A204.1 (cell line): Measurements from ENCODE around the gene PPRC1.

ENCODE experiments used
- FAIRE-seq: peaks from 2 replicates; lab custom pipeline; 2012; peaks lifted over from hg19 to GRCh38; lab: Jason Lieb, UNC

Gene PPRC1

DNA sequence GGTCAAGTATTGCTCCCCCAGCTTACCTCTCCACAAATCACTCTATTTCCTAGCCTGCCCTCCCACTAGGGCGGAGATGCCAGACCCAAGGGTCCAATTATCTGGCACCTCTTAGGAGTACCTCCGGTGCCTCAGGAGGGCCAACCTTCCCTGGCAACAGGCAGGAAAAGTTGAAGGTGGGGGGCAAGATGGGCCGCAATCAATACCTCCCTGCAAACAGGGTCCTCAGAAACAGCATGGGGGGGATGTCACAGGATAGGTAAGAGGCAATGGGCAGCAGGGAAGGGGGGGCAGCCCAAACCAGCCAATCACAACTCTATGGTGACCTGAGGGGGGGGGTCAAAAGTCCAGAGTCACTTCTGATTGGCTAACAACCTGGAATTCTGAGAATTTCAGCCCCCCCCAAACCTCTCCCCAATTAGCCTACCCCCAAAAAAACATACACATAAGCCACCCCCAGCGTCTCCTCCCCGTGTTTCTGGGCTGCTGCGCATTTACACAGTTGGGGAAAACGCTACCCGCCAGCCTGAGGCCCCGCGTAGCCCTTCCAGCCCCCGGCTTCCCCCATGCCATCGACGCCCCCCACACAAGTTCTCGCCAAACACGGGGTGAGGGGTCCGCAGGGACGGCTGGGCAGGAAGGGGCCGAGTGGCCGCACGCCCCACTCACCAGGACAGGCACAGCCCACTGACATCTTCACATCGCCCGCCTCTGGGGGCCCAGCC is 13.3 kb upstream of the PPRC1 start:
- FAIRE-seq = no peak

DNA sequence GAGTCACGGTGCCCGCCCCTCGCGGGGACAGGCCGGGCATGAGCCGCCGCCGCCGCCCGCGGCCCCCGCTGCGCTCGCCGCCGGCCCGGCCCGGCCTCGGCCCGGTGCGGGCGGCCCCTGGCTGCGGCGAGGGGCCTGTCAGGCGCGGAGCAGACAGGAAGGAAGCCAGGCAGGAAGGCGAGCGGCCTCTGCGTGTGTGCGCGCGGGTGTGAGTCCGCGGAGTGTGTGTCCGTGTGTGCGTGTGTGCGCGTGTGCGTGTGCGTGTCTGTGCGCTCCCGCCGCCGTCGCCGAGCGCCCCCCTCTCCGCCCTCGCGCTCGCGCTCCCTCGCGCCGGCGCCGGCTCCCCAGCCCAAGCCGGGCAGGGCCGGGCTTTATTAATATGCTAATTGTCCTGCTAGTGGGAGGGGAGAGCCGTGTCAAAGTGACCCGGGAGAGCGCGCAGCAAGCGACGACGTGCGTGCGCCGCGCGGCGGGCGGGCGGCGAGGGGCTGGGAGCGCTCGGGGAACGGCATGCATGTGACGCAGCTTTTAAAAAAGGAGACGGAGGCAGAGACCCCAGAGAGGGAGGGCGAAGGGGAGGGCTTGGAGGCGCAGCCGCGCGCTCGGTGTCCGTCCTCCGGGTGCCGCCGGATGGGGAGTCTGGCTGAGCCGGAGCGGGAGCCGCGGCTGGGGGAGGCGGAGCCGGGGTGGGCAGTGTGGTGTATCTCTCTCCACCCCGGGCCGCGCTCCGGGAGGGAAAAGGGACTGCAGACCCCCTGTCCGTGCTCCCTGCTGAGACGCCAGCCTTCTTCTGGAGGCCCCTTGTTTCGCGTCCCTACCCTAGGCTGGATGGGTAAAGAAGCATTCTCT is 12.5 kb upstream of the PPRC1 start, which contains the start of gene LDB1:
LDB1 (minus strand) TSS at position 227 of the 849 bp plus-strand sequence. CDS start 258 bp downstream, outside the sequence.
- FAIRE-seq = no peak

- no peak for FAIRE-seq
Measured at GRCh38 chr10:102120991-102121738, 11.7 kb upstream of the PPRC1 start.

DNA sequence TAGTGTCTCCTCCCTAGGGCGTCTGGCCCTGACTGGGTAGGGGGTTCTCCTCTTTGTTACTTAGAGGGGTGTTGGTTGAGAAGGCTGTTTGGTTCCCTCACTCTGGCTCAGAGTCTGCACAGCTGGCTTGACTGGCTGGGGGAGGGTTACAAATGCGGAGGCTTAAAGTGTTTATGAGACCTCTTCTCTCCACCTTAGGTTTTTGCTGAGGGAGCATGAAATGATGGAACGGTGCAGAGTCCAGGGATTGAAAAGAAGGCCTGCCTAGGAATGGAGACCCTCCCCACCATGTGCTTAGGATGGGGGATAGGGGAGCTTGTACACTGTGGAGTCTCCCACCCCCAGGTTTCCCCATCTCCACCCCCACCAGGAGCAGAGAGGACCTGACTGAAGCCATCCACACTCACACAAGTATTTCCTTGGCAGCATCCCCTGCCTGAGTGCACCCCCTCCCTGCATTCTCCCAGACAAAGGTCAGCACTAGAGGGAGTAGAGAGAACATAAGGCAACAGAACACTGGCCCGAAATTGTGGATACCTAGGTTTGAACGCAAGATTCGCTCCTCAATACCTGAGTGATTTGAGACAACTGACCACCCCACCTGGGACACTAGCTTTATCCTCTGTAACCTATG is 11.0 kb upstream of the PPRC1 start:
- FAIRE-seq = no peak

DNA sequence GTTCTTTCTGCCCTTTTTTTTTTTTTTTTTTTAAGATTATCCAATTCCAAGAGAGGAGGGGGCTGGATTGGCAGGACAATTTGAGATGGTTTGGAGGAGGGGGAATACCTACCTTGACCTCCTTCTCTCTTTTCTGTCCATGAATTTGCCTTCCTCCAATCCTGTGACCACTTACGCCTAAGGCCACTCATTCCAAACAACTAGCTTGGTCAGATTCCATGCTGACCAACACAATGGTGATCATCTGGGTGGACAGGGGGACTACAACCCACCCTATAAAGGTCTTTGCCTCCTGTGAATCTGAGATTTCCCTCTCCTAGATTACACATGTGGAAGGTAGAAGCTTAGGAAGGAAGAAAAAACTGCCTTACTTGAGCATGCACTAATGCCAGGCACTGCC is 10.4 kb upstream of the PPRC1 start:
- FAIRE-seq = no peak

- FAIRE-seq = no peak
Measured at GRCh38 chr10:102123223-102123622, 9.6 kb upstream of the PPRC1 start.

GRCh38 chr10:102131286-102132170 is 1.3 kb upstream of the PPRC1 start:
- no peak for FAIRE-seq

GRCh38 chr10:102132193-102132562 is 662 bp upstream of the PPRC1 start:
- FAIRE-seq = no peak

GRCh38 chr10:102133373-102134195 is 744 bp downstream of the PPRC1 start:
- FAIRE-seq = no peak

- FAIRE-seq = no peak
Measured at GRCh38 chr10:102134416-102134815, 1.6 kb downstream of the PPRC1 start.

DNA sequence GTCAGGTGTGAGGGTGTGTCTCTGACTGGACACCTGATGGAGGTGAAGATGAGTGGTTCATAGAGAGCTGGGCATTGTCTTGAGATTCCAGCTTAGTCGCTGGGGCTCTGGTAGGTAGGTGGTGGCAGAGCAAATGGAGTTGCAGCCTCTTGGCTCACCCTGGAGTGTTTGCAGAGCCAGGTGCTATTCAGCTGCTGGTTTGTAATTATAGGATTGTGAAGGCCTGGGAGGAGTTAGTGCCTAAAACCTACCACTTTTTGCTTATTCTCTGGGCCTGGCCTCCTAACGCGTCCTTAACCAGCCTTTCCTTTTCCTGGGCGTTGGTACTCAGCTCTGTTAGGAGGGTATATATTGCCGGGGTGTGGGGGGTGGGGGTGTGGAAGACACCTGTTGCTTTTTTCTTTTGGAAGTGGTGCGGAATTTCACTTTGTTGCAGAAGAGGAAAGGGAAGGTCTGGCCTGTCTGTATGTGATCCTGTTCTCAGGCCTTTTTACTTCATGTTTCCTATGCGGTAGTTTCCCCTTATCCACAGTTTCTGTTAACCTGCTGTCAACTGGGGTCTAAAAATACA is 3.2 kb downstream of the PPRC1 start:
- FAIRE-seq = no peak

DNA sequence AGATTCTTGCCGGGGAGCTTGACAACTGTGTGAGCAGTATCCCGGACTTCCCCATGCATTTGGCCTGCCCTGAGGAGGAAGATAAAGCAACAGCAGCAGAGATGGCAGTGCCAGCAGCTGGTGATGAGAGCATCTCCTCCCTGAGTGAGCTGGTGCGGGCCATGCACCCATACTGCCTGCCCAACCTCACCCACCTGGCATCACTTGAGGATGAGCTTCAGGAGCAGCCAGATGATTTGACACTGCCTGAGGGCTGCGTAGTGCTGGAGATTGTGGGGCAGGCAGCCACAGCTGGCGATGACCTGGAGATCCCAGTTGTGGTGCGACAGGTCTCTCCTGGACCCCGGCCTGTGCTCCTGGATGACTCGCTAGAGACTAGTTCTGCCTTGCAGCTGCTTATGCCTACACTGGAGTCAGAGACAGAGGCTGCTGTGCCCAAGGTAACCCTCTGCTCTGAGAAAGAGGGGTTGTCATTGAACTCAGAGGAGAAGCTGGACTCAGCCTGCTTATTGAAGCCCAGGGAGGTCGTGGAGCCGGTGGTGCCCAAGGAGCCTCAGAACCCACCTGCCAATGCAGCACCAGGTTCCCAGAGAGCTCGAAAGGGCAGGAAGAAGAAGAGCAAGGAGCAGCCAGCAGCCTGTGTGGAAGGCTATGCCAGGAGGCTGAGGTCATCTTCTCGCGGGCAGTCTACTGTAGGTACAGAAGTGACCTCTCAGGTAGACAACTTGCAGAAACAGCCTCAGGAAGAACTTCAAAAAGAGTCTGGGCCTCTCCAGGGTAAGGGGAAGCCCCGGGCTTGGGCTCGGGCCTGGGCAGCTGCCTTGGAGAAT is 6.7 kb downstream of the PPRC1 start:
- FAIRE-seq = no peak

DNA sequence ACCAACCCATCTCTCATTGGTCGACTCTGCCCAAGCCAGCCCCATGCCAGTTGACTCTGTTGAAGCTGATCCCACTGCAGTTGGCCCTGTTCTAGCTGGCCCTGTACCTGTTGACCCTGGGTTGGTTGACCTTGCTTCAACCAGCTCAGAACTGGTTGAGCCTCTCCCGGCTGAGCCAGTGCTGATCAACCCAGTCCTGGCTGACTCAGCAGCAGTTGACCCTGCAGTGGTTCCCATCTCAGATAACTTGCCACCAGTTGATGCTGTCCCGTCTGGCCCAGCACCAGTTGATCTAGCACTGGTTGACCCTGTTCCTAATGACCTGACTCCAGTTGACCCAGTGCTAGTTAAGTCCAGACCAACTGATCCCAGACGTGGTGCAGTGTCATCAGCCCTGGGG is 7.4 kb downstream of the PPRC1 start:
- FAIRE-seq = no peak

GRCh38 chr10:102140913-102141540 is 8.2 kb downstream of the PPRC1 start:
- FAIRE-seq = no peak

GRCh38 chr10:102141583-102142107 is 8.8 kb downstream of the PPRC1 start:
- no peak for FAIRE-seq

DNA sequence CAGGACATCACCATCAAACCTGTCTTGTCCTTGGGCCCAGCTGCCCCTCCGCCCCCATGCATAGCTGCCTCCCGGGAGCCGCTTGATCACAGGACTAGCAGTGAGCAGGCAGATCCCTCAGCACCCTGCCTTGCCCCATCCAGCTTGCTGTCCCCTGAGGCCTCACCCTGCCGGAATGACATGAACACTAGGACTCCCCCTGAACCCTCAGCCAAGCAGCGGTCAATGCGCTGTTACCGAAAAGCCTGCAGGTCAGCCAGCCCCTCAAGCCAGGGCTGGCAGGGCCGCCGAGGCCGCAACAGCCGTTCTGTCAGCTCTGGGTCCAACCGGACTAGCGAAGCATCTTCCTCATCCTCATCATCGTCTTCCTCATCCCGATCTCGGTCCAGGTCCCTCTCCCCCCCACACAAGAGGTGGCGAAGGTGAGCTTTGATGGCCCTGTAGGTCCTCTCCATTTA is 14.2 kb downstream of the PPRC1 start:
- no peak for FAIRE-seq

- no peak for FAIRE-seq
Measured at GRCh38 chr10:102147561-102147960, 14.7 kb downstream of the PPRC1 start.

GRCh38 chr10:102148275-102148674 is 15.4 kb downstream of the PPRC1 start:
- FAIRE-seq = no peak
